GM12864 (cell line): ENCODE measurements around the gene VAMP2.

ENCODE experiments used
- DNase-seq: peaks from one replicate; pipeline ENCODE4 v3.0.0-alpha.2; 2011; ENCODE audit warnings: low read depth
- H3K4me3 ChIP-seq: 2 replicates; pipeline ENCODE4 v1.5.1; 2011; ENCODE audit warnings: mild to moderate bottlenecking, low read depth, low read length, control low read depth
- TF ChIP-seq, protein P1 (sequence below): IDR thresholded peaks from 2 replicates; pipeline ENCODE4 v1.5.1; 2011; ENCODE audit warnings: low read depth, mild to moderate bottlenecking, moderate library complexity, low read length, control low read depth, inconsistent platforms; ENCODE audit errors: missing control alignments

Gene VAMP2

DNA sequence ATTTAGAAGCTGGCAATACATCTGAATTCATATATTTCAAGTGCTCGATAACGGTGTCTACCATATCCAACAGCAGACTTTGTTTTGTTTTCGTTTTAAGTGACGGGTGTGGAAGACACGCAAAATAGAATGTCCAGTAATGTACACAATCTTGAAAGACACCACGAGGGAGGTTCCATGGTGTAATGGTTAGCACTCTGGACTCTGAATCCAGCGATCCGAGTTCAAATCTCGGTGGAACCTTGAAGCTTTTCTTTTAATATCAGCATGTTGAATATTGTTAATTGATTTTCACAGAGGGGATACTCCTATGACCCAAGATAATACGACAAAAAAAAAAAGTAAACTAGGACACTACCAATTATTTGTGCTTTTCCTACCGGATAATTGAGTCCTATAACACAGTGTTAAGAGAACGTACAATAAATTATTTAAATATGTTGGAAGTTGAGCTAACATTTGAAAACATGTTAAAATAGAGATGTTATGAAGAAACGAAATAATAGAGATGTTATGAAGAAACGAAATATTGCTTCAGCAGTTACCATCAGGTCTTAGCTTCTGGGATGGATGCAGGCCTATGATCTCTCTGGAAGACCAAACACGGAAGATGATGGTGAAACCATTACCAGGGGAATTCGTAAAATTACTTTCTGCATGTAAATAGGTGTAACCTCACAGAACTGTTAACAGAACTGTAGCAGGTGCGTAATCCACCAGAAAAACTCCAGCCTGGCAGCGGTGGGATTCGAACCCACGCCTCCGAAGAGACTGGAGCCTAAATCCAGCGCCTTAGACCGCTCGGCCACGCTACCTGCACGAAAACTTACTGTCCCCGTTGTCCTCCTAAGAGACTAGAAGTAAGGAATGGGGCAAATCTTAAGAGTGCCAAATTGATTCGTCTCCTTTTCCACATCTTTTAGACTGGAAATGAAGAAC, 42.9 kb downstream of the VAMP2 start:
- TF ChIP-seq, protein P1, sequence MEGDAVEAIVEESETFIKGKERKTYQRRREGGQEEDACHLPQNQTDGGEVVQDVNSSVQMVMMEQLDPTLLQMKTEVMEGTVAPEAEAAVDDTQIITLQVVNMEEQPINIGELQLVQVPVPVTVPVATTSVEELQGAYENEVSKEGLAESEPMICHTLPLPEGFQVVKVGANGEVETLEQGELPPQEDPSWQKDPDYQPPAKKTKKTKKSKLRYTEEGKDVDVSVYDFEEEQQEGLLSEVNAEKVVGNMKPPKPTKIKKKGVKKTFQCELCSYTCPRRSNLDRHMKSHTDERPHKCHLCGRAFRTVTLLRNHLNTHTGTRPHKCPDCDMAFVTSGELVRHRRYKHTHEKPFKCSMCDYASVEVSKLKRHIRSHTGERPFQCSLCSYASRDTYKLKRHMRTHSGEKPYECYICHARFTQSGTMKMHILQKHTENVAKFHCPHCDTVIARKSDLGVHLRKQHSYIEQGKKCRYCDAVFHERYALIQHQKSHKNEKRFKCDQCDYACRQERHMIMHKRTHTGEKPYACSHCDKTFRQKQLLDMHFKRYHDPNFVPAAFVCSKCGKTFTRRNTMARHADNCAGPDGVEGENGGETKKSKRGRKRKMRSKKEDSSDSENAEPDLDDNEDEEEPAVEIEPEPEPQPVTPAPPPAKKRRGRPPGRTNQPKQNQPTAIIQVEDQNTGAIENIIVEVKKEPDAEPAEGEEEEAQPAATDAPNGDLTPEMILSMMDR, result no peak

DNA sequence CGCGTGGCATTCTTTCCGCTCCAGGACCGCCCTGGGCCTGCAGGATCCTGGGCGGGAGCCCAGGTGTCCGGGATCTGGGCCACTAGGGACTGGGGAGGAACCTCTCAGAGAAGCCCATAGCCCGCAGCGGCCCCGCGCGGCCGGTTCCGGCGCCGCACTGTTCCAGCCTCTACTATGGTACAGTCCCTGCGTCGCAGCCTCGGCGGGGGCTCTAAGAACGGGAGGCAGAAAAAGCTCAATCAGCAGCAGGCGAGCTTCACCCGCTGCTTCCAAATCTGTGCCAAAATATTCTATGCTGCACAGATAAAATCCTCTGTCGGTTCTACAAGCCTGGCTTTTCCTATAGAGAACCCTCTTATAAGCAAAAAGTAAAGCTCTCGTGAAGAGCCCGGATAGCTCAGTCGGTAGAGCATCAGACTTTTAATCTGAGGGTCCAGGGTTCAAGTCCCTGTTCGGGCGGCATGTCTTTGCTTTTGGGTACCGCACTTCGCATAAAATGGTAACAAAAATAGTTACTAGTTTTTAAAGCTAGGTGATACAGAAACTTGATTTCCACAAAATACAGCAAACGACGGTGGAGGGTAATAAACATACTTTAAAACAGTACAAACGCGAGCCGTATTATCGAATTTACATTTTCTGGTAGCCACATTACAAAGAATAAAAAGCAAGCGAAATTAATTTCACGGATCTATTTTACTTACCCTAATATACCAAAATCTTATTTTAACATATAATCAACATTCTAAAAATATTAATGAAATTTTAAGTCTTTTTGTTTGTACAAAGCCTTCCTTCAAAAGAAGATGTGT, 43.8 kb downstream of the VAMP2 start:
- H3K4me3 ChIP-seq, result peak overlapping the region; percentile 58
- DNase-seq, result peak; percentile 60
- TF ChIP-seq, protein P1, result peak; percentile 86

More for the DNA sequence above, 42.9 kb downstream of the VAMP2 start:
- peak overlapping the region; percentile 58 for H3K4me3 ChIP-seq
- DNase-seq, result peak; percentile 87

DNA sequence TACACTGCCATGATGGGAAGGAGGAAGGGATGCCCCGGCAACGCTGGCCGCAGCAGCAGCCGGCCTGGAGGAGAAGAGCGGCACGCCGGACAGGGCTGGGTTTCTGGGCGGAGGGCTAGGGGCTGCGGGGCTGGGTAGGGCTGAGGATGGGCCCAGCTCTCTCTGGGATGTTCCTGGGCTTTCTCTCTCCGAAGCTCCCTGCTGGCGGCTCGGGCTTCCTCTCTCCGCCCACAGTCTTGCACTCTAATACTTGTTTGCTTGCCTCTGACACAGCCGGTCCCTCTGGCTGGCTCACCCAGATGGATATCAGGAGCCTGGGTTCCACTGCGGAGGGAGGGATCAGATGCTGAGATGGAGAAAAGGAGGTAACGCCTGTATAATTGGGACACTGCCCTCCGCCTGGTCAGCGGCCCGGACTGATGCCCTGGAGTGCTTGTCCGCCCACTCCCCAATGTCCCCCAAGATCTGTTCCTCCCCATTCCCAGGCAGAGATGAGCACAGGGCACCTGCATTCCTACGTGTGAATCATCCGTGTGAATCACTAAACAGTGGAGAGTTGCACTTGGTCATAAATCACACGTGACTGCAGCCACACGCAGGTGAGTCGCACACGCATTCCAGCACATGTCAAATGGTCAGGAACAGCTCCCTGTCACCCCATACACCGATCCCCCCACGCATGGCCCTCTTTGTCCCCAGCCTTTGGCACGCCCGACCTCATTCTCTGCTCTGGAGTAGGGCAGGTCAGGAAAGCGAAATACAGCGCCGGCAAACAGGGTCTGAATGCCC, 44.6 kb downstream of the VAMP2 start, which contains the start of gene ALOXE3:
Gene ALOXE3 (minus strand): TSS at position 535 of the 789 bp plus-strand sequence. CDS start 524 bp downstream, at position 11.
- no peak for DNase-seq
- H3K4me3 ChIP-seq, result peak within 1 kb of the TSS; percentile 58
- TF ChIP-seq, protein P1, result no peak

DNA sequence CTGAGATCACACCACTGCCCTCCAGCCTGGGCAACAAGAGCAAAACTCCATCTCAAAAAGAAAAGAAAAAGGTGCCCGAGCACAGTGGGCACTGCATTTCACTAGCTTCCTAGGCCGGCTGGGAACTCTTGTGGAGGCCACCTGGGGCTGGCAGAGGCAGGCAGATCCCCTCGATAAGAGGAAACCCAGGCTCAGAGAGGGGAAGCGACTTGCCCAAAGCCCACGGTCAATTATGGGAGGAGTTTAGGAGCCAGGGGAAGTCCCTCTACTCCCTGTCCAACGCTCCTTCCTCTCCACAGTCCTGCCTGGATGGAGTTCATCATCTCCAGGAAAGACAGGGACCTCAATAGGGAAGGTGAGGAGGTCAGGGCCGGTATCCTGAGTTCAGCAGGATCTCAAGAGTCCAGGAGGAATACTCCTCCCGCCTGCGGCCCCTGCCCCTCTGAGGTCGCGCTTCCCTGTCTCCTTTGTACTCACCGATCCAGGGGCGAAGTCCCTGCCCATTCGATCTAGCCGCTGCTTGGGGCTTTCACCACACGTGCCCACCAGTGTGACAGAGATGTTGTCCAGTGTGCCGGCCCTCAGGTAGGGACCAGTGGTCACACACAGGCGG, 45.3 kb downstream of the VAMP2 start:
- TF ChIP-seq, protein P1, result no peak
- no peak for DNase-seq
- H3K4me3 ChIP-seq, result peak overlapping the region; percentile 58; the same call in 1 of the 2 replicates

DNA sequence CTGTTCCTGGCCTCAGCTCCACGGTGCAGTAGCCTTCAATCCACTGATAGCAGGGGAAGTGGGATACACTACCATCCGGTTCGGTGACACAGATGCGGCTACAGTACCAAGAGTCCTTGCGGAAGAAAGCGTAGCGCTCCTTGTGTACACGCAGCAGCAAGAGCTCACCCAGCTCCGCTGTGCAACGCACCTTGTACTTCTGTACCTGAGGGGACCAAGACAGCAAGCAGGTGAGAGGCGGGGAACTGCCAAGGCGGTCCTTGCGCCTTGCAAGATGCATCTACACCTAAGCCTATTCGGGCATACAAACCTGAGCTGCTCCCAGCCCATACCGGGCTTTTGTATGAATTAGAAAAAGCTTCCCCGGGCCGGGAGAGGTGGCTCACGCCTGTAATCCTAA, 46.0 kb downstream of the VAMP2 start:
- TF ChIP-seq, protein P1, result no peak
- H3K4me3 ChIP-seq, result no peak overlapping the region
- DNase-seq, result no peak

DNA sequence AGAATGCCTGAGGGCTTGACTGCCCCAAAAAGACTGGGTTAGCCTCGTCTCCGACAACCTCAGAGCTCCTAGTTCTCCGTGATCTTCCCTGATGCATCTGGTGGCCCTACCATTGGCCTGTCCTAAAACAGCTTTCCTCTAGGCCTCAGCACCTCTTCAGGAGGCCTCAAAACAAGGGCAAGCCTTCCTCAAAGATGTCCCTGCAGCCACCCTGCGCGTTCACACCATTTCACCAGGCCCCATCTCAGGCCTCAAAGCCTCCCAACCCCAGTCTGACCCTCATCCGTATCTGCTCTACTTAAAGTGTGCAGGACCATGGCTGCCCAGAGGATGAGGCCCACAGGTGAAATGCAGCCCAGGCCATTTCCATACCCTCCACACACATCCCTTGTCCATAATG, 51.8 kb downstream of the VAMP2 start:
- no peak for DNase-seq
- TF ChIP-seq, protein P1, result no peak
- no peak overlapping the region for H3K4me3 ChIP-seq
